H4 (cell line): Measurements from ENCODE around the gene ZNF341. TPM values are rescaled to one million over a fixed set of nuclear protein-coding genes. Genes with fewer than 3 reads are reported as not detected.

Experiments
- total RNA-seq: library from RNA; depleted of rRNA; stranded (reverse); fragments of >200 nt; shearing (Covaris generic); gene quantifications from 2 replicates; pipeline ENCODE4 v1.2.3, GENCODE V29; 2014; rRNA removed

ZNF341 gene
- total RNA-seq, 1 experiment from 2014 or later, result 0.81 TPM

Other genes with a start within 250 kb of the ZNF341 start
- gene CBFA2T2, start 241.9 kb upstream of the ZNF341 start, total RNA-seq, result 3.6 and 4.7 TPM in 2 replicates
- gene C20orf144, start 69.7 kb upstream of the ZNF341 start, total RNA-seq, result not detected in 2 replicates
- gene ACTL10, start 65.1 kb upstream of the ZNF341 start, total RNA-seq, result not detected in 2 replicates
- gene NECAB3, start 57.6 kb upstream of the ZNF341 start, total RNA-seq, result 15.8 and 22.5 TPM in 2 replicates
- 15.1 and 17.0 TPM in 2 replicates for gene E2F1, start 45.6 kb upstream of the ZNF341 start, total RNA-seq
- 2.5 TPM in 2 replicates for gene PXMP4, start 11.7 kb upstream of the ZNF341 start, total RNA-seq
- 25.7 and 36.2 TPM in 2 replicates for gene CHMP4B, start 79.4 kb downstream of the ZNF341 start, total RNA-seq